ENCODE results near the gene ALG3.
"Not testable (repeated sequence)": the region's sequence is repeated elsewhere in the genome, so short reads cannot be mapped to it uniquely, and the experiment has no call there.

ALG3 gene

DNA sequence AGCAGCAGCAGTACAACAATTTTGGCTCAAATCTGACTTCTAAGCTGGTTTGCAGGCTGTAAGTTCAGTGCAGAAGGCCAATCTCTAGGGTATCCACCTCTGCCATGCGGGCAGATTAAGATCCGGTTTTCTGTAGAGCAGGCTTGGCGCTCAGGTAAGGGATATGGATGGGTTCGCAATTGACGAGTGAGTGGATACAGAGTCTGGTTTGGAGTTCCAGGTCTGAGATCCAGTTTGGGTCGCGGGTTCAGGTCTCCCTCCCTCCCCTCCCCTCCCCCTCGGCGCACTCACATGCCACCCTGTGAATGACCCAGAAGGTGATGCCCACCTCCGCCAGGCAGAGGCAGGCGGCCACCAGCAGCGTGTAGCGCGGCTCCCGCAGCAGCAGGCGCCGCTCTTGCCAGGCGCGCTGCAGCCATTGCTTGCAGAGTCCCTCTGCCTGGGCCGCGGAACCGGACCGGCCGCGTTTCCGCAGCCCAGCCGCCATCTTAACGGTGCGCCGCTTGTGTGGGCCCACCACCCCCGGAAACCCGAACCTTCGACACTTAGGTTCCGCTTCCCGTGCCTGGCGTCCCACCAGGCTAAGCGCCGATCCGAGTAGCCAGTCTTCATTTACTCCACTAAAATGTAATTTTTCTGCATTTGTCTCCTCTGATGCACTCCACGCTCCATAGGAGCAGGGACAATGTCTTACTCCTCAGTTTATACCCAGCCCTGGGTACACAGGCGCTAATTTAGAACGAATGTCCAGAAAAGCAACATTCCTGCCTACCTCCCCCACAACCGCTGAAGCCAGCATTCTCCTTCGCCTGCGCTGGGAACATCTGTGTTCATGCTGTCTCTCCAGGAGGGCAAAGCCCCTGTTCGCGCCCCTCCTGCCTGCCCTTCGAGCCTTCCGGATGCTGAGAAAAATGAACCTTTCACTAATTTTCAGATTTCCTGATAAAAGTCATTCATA, at the start of gene ALG3:
ALG3 (minus strand) TSS at position 509 of the 958 bp plus-strand sequence; CDS start at position 487, 22 bp downstream.
- DNase-seq = peak; percentile 90

DNA sequence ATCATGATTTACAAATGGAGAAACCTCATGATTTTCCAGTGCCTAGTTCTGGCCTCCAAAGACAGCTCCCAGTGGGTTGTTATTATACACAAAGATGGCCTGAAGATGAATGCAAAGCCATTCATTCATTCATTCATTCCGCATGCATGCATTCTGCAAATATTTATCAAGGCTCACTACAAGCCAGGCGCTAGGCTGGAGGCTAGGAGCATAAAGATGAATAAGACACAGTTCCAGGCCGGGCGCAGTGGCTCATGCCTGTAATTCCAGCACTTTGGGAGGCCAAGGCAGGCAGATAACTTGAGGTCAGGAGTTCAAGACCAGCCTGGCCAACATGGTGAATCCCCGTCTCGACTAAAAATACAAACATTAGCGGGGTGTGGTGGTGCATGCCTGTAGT, 47.9 kb upstream of the ALG3 start:
- no peak for DNase-seq

DNA sequence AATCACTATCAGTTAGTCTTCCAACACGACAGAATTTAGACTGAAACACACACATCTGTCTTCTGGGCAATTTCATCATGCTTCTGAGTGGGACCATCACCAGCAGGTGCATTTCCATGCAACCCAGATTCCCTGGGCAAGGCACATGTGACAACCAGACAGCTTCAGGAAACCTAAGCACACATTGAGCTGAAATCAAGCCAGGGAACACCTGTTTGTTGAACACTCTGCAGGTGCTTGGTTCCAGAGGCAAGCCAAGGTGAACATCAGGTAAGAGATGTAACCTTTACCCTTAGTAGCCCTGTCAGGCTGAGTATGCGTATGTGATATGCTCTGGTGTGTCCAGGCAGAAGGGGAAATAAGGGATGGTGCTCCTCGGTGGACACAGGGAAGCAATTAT, 47.0 kb upstream of the ALG3 start:
- DNase-seq = no peak

DNA sequence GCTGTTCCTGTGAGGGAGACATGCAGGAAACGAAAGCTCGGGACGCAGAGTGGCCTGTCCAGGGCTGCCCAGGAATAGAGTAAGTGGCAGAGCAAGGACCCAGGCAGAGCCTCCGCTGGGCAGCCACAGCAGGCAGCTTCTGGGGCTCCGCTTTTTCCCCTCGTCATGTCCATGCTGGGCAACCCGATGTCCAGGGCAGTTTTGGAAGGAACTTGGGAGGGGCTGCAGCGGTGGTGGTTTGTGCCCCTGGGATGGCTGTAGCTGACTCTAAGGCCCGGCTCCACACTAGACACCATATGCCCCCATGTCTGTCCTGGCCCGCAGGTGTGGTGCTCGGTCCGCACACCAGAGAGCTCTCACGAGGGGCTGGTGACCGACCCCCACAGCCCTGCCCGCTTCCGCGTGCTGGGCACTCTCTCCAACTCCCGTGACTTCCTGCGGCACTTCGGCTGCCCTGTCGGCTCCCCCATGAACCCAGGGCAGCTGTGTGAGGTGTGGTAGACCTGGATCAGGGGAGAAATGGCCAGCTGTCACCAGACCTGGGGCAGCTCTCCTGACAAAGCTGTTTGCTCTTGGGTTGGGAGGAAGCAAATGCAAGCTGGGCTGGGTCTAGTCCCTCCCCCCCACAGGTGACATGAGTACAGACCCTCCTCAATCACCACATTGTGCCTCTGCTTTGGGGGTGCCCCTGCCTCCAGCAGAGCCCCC, 43.1 kb upstream of the ALG3 start:
- no peak for DNase-seq

DNA sequence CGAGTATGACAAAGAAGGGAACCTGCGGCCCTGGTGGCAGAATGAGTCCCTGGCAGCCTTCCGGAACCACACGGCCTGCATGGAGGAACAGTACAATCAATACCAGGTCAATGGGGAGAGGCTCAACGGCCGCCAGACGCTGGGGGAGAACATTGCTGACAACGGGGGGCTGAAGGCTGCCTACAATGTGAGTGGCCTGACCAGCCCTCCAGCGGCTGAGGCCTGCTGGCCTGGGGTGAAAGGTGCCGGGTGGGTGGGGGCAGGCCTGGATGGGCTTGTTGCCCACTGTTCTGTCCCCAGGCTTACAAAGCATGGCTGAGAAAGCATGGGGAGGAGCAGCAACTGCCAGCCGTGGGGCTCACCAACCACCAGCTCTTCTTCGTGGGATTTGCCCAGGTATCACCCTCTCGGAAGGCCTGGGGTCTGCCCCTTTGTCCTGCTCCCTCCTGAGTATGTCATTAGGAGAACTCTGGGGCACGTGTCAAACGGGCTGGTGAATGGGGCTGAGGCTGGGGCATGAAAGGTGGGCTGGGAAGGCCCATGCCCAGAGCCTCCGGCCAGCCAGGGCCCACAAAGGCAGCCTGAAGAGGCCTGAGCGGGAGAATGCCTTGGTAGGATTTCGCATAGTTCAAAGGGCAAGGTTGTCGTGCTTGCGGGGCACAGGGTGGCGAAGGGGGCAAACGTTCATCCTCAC, 42.4 kb upstream of the ALG3 start:
- DNase-seq = no peak

DNA sequence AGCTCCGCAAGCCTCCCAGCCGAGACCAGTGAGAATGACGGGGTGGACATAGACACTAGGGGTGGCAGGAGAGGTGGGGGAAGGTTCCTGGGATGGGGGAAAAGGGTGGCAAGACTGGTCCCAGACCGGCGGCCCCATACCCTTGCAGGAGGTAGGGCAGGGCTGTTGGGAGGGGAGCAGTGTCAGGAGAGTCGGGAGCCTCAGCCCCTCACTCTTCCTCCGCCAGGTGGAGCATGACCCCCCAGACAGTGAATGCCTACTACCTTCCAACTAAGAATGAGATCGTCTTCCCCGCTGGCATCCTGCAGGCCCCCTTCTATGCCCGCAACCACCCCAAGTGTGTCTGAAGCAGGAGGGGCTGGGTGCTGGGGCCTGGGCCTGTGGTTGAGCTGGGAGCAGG, 41.6 kb upstream of the ALG3 start:
- DNase-seq = no peak

DNA sequence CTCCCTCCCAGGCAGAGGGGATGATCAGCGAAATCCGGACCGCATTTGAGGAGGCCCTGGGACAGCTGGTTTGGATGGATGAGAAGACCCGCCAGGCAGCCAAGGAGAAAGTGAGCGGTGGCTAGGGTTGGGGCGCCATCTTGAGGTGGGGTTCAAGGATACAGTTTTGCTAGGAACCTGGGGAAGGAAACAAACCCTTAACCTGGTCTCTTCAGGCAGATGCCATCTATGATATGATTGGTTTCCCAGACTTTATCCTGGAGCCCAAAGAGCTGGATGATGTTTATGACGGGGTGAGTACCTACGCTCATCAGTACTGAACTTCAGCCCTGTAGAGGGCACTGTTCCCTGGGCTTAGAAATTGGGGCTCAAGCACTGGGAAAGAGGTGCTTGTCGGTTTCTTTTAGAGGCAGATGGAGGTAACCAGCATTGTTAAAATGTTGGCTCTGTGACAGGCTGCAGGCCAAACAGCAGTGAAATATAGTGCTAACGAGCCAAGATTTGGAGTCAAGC, 40.7 kb upstream of the ALG3 start:
- DNase-seq = peak; percentile 73

DNA sequence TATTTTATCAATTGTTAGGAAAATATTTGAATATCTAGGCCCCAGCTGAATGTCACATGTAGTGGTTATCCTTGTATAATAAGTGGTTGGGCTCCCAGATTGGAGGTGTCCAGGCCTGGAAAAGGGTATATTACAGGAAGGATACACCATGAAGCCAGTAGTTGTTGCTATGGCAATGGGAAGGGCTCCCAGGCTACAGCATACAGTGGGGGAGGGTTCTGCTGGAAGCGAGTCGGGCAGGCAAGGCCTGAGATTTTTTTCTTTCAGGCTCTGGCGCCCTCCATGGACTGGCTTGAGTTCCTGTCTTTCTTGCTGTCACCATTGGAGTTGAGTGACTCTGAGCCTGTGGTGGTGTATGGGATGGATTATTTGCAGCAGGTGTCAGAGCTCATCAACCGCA, 35.9 kb upstream of the ALG3 start:
- no peak for DNase-seq

DNA sequence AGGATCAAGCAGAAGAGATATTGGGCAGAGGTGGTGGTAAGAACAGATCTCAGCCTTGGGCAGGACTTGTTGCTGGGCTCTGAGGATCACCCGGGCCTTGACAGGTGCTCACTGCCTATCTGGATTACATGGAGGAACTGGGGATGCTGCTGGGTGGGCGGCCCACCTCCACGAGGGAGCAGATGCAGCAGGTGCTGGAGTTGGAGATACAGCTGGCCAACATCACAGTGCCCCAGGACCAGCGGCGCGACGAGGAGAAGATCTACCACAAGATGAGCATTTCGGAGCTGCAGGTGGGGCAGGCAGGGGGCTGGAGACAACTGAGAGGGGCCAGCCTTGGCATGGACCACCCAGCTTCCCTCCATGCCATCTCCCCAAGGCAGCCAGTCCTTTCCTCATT, 34.9 kb upstream of the ALG3 start:
- no peak for DNase-seq

DNA sequence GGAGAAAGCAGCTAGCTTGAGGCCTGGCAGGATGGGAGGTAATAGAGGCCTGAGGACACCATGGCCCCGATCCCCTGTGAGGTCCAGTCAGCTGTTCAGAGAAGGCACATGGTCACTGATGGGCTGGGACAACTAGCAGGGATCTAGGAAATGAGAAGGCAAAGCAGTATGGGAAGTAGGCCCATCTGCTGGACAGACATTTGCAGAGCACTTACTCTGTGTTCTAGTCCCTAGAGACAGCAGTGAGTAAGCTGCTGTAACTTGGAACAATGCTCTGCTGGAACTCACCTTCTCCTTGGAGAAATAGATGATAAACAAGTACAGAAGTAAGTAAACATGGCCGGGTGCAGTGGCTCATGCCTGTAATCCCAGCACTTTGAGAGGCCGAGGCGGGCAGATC, 34.2 kb upstream of the ALG3 start:
- DNase-seq = no peak

DNA sequence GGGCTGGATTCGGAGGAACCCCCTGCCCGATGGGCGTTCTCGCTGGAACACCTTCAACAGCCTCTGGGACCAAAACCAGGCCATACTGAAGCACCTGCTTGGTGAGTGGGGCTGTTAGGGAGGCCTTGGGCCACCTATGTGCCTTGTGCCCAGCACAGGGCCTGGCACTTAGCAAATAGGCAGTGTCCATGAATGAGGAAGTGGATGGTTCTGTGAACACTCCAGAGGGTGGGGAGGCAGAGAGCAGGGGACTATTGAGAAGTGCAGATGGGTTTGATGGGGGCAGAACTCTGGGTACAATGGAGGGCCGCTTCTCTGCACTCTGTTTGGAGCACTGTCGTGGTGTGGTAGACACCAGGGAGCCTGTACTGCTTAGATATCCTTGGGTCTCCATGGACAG, 28.6 kb upstream of the ALG3 start:
- no peak for DNase-seq

DNA sequence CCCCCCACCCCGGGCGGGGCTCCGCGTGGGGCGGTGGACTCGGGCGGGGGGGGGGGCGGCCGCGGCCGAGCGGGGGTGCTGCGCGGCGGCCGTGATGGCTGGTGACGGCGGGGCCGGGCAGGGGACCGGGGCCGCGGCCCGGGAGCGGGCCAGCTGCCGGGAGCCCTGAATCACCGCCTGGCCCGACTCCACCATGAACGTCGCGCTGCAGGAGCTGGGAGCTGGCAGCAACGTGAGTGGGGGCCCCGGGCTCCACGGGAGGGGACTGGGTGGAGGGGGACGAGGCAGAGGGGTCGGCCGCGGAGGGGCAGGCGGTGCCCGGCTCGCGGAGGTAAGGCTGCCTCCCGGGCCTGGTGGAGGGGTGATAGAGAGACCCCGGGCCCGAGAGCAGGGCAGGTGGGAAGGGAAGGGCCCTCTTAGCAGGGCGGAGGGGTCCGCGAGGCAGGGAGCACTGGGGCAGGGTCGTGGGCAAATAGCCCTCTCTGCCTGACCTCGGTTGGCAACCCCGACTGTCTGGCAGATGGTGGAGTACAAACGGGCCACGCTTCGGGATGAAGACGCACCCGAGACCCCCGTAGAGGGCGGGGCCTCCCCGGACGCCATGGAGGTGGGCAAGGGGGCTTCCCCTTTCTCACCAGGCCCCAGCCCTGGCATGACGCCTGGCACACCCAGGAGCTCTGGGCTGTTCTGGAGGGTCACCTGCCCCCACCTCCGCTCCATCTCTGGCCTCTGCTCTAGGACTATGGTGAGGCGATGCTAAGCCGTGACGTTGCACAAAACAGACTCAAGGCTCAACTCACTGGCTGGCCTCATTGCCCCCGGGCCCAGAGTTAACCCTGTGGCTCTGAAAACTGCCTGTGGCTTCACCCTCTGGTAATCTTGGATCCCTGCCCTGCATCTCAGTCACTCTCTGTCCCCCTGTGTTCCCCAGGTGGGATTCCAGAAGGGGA, 27.5 kb upstream of the ALG3 start, which contains the start of gene ECE2:
ECE2 (plus strand) TSS at position 62 of the 950 bp plus-strand sequence; CDS start at position 194, 132 bp downstream.
- DNase-seq = no peak

DNA sequence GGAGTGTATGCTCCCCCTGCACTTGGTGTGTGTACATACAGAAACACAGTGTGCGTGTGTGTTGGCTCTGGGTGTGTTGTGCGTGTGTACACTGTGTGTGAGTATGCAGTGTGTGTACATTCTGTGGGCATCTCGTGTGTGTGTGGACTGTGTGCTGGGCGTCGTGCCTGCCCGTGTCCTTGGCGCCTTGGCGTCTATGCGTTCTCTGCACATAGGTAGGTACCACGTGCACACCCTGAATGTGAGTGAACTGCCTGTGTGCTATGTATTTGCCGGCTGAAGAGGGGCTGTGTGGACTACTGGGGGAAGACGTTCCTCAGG, 26.6 kb upstream of the ALG3 start:
- DNase-seq = no peak

DNA sequence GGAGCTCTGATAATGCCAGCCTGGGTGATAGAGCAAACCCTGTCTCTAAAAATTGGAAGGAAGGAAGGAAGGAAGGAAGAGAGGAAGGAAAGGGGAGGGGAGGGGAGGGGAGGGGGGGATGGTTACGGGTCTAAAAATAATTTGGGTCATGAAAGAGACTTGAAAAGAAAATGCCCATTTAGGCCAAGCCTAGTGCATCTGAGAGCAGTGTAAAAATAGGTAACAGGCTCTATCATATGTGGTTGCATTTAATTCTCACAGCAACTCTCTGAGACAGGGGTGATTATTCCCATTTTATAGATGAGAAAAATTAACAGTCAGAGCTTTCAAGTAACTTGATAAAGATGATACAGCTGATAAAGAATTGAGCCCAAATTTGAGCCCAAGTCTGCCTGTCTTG, 23.5 kb upstream of the ALG3 start:
- no peak for DNase-seq

DNA sequence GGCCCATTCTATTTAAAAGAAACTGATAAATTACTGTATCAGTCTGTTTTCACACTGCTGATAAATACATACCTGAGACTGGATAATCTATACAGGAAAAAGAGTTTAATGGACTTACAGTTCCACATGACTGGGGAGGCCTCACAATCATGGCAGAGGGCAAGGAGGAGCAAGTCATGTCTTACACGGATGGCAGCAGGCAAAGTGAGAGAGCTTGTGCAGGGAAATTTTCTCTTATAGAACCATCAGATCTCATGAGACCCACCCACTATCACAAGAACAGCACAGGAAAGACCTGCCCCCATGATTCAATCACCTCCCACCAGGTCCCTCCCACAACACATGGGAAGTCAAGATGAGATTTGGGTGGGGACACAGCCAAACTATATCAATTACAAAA, 18.5 kb upstream of the ALG3 start:
- DNase-seq = not testable (repeated sequence)

DNA sequence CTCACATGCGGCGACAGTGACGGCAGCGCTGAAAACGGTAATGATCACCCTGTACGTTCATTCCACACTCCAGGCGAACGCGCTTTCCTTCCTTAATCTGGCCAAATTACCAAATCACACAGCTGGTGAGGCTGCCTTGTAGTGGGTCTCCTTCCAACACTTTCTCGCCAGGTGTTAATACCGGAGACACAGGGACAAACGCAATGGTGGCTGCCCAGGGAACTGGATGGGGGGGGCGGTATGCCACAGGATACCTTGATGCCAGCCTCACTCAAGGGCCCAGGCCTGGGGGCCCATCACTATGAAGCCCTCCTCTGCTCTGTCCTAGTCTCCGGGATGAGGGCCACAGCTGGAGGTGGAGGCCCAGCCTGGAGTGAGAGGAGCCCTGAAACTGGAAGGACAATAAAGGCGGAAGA, 14.0 kb upstream of the ALG3 start:
- no peak for DNase-seq

DNA sequence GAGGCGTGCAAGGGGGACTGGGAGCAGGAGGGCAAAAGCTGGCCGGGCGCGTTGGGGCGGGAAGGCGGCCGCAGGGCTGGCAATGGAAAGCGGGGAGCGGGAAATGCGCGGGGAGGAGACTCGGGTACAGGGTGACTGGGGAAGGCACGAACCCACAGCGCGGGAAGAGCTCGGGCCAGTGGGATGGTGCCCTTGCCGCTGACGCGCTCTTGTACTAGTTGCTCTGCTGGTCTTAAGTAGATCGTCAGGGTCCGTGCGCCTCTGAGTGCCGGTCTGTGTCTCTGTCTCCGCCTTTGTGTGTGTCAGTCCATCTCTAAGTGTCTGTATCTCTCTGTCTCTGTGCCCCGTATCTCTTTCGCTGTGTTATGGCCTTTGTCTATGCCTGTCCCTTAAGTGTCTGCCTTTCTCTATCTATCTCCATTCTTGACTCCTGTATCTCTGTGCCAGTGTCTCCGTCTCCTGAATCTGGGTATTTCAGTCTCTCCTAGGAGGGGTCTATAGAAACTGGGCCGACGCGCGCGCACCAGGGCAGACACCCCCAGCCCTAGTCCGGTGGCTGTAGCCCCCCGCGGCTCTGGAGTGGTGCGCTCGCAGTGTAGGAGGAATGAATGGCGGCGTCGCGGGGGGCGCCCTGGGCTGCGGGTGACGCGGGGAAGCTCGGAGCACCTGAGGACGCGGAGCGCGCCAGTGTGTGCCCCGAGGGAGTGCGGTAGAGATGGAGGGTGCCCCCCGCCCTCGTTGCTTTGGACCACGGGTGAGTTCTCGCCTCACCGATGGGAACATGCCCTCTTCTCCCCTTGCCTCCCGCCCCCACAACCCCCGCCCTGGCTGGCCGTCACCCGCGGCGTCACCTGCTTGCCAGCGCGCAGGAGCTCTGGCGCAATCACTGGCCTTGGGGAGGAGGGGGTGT, 13.3 kb upstream of the ALG3 start:
- DNase-seq = no peak

DNA sequence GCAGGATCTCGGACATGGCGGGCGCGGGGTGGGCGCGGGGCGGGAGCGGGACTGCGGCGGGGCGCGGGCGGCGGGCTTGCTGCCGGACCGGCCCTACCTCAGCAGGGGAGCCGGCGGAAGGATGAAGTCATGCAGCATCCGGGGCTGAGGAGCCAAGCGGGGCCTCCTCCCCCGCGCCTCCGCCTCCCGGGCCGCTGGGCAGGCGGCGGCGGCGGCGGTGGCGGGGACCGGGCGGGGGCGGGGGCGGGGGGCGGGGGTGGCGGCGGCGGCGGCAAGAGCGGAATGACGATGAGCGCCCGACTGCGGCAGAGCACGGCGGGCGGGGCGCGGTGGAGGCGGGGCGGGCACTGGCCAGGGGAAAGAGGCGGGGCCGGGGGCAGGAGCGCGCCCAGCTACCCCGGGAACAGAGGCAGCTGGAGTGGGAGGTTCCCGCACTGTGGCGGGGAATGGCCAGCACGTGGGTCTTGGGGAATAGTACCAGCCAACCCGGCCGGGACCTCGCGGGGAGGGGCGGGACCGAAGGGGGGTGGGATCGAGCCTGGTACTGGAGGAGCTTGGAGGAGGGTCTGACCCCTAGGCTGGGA, 12.6 kb upstream of the ALG3 start, which contains the start of gene CAMK2N2:
CAMK2N2 (minus strand) TSS at position 284 of the 584 bp plus-strand sequence; CDS start at position 16, 268 bp downstream.
- DNase-seq = peak; percentile 45

DNA sequence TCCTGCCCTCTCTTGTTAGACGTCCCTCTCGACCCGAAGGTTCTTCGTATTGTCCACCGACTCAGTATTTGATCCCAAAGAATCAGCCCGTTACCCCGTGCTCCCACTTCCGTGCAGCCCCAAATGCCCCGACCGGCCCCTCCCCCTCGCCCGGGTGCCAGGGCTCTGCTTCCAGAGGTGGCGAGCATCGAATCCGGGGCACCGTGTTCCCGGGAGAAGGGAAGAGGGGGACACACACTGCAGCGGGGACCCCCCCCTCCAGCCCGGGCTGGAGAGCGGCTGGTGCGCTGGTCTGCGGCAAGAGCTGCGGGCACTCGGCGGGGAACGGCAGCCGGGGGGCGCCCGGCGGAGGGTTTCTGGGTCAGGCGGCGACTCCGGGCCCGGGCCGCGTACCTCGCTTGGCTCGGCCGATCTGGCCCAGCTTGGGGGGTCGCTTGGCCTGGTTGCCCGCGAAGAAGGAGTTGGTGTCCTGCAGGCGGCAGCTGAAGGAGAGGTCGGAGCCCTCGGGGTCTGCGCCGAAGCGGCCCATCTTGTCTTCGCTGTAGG, 12.0 kb upstream of the ALG3 start:
- no peak for DNase-seq

Measured in stimulated activated CD4-positive, alpha-beta T cell treated with anti-CD3 and anti-CD28 coated beads, Interleukin-4, amount 100 ng/mL, for 24 hours (primary cell).